ENCODE measurements around the gene DOC2B. TPM values are rescaled to one million over a fixed set of nuclear protein-coding genes. Genes with fewer than 3 reads are reported as not detected.
"Not testable (repeated sequence)": the region's sequence is repeated elsewhere in the genome, so short reads cannot be mapped to it uniquely, and the experiment has no call there.

DOC2B gene
- polyA plus RNA-seq, 3 donors = 0.02 to 0.19 TPM; not detected in 1

- intact Hi-C loops (cut with micrococcal nuclease) = loop anchor here in 1 of 2 donors (10.0 kb wide), 1 partner anchor 1198 kb away; no protein-coding TSS in a partner anchor
- WGBS (ENCODE audit: insufficient coverage) = 86% methylated on average over 23 of the region's 24 CpGs
- no peaks in the 10 kb centered on the region for H3K9me3 ChIP-seq (replicated peaks in 1 of 2; ENCODE audit: control insufficient read depth in 1 of 2, insufficient read depth in 1 of 2, low read length in 2 of 2)
- no peak overlapping the region for H2AFZ ChIP-seq (ENCODE audit: insufficient read depth, low read depth, low read length, poor library complexity, severe bottlenecking)
- H3K27me3 Mint-ChIP-seq (ENCODE audit: low read depth in 3 of 3) = peaks cover 4 to 11% (median 8%) of the 10 kb centered on the region in 3 donors
- TF ChIP-seq CTCF (IDR thresholded peaks at IDR 0.05) = no peak
- H3K9me3 Mint-ChIP-seq = peaks cover 0 to 5% (median 3%) of the 10 kb centered on the region in 7 donors
- no peak overlapping the region for H3K27ac ChIP-seq (ENCODE audit: low read depth in 1 of 2, low read length in 2 of 2)
- H3K4me1 ChIP-seq (ENCODE audit: control insufficient read depth in 1 of 2, insufficient read depth in 2 of 2, low read length in 2 of 2) = no peaks in the 10 kb centered on the region
- DNase-seq = no peak
- no peak overlapping the region for H3K27ac Mint-ChIP-seq
- no peaks in the 10 kb centered on the region for H4K20me1 ChIP-seq (ENCODE audit: insufficient read depth, low read length)
- H3K79me2 ChIP-seq (ENCODE audit: insufficient read depth, low read length) = no peaks in the 10 kb centered on the region
- H3K27me3 ChIP-seq (ENCODE audit: control insufficient read depth in 2 of 2, insufficient read depth in 2 of 2, low read length in 2 of 2) = no peaks in the 10 kb centered on the region
- no peaks in the 10 kb centered on the region for H3K36me3 ChIP-seq (replicated peaks in 1 of 2; ENCODE audit: control insufficient read depth in 1 of 2, insufficient read depth in 2 of 2, low read length in 2 of 2)
- H3K36me3 Mint-ChIP-seq = no peaks in the 10 kb centered on the region
- H3K4me3 Mint-ChIP-seq = no peak overlapping the region
- no peaks in the 10 kb centered on the region for H3K4me1 Mint-ChIP-seq
- H3K4me3 ChIP-seq (replicated peaks in 1 of 3; ENCODE audit: low read depth in 2 of 3, low read length in 3 of 3) = no peak overlapping the region
- no peak overlapping the region for H3K9ac ChIP-seq (ENCODE audit: insufficient read depth, low read length, poor library complexity, severe bottlenecking)
- H3K4me2 ChIP-seq (replicated peaks; ENCODE audit: extremely low read depth, low read length, poor library complexity, severe bottlenecking) = no peak overlapping the region
Observed at GRCh38 chr17:226108-227077, 44.9 kb upstream of the DOC2B start.

DNA sequence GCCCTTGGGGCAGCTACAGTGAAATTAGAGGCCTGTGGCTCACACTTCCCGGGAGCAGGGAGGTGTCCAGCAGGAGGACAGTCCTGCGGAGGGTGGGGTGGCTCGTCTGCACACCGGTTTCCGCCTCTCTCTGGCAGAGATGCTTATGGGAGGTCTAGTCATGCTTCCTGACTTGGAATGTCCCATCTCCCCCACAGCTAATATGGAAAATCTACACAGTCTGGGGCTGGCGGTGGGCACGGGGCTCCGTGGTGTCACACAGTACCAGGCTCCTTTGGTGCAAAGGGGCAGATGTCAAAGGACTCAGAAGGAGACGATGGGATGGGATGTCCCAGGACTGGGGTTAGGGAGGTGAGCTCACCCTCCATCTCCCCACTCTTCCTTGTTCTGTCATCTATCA is 44.1 kb upstream of the DOC2B start:
- TF ChIP-seq CTCF (IDR thresholded peaks at IDR 0.05) = no peak
- no peak overlapping the region for H3K4me3 ChIP-seq (replicated peaks in 1 of 3; ENCODE audit: low read depth in 2 of 3, low read length in 3 of 3)
- intact Hi-C loops (cut with micrococcal nuclease) = loop anchor here in 1 of 2 donors (10.0 kb wide), 1 partner anchor 1199 kb away; no protein-coding TSS in a partner anchor
- no peak overlapping the region for H3K27ac ChIP-seq (ENCODE audit: low read depth in 1 of 2, low read length in 2 of 2)
- no peaks in the 10 kb centered on the region for H3K4me1 ChIP-seq (ENCODE audit: control insufficient read depth in 1 of 2, insufficient read depth in 2 of 2, low read length in 2 of 2)
- H3K27me3 ChIP-seq (ENCODE audit: control insufficient read depth in 2 of 2, insufficient read depth in 2 of 2, low read length in 2 of 2) = no peaks in the 10 kb centered on the region
- no peaks in the 10 kb centered on the region for H3K9me3 ChIP-seq (replicated peaks in 1 of 2; ENCODE audit: control insufficient read depth in 1 of 2, insufficient read depth in 1 of 2, low read length in 2 of 2)
- Mint-ChIP-seq H3K27ac (no peak overlapping the region), H3K36me3 (no peaks in the 10 kb centered on the region), H3K4me1 (no peaks in the 10 kb centered on the region), H3K4me3 (no peak overlapping the region), H3K9me3 (peaks cover 0 to 5% (median 1%) of the 10 kb centered on the region in 7 donors), H3K27me3 (ENCODE audit: low read depth in 3 of 3) (peaks cover 4 to 11% (median 8%) of the 10 kb centered on the region in 3 donors)
- H3K9ac ChIP-seq (ENCODE audit: insufficient read depth, low read length, poor library complexity, severe bottlenecking) = no peak overlapping the region
- H3K79me2 ChIP-seq (ENCODE audit: insufficient read depth, low read length) = no peaks in the 10 kb centered on the region
- H4K20me1 ChIP-seq (ENCODE audit: insufficient read depth, low read length) = no peaks in the 10 kb centered on the region
- H3K4me2 ChIP-seq (replicated peaks; ENCODE audit: extremely low read depth, low read length, poor library complexity, severe bottlenecking) = no peak overlapping the region
- no peaks in the 10 kb centered on the region for H3K36me3 ChIP-seq (replicated peaks in 1 of 2; ENCODE audit: control insufficient read depth in 1 of 2, insufficient read depth in 2 of 2, low read length in 2 of 2)
- H2AFZ ChIP-seq (ENCODE audit: insufficient read depth, low read depth, low read length, poor library complexity, severe bottlenecking) = no peak overlapping the region
- DNase-seq = no peak
- 75% methylated on average over 1 of the region's 9 CpGs for WGBS (ENCODE audit: insufficient coverage)

DNA sequence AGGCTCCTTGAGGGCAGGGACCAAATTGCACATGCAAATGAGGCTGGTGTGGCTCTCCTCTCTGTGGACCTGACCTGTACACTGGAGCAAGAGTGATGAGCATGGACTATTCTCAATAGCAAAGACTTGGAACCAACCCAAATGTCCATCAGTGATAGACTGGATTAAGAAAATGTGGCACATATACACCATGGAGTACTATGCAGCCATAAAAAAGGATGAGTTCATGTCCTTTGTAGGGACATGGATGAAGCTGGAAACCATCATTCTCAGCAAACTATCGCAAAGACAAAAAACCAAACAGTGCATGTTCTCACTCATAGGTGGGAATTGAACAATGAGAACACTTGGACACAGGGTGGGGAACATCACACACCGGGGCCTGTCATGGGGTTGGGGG is 43.1 kb upstream of the DOC2B start:
- not testable (repeated sequence) for H3K27me3 Mint-ChIP-seq (ENCODE audit: low read depth in 3 of 3); H3K4me3 ChIP-seq (replicated peaks in 1 of 3; ENCODE audit: low read depth in 2 of 3, low read length in 3 of 3); H2AFZ ChIP-seq (ENCODE audit: insufficient read depth, low read depth, low read length, poor library complexity, severe bottlenecking); H4K20me1 ChIP-seq (ENCODE audit: insufficient read depth, low read length); H3K9ac ChIP-seq (ENCODE audit: insufficient read depth, low read length, poor library complexity, severe bottlenecking); H3K27ac Mint-ChIP-seq; H3K4me3 Mint-ChIP-seq; H3K79me2 ChIP-seq (ENCODE audit: insufficient read depth, low read length); H3K36me3 Mint-ChIP-seq; H3K36me3 ChIP-seq (replicated peaks in 1 of 2; ENCODE audit: control insufficient read depth in 1 of 2, insufficient read depth in 2 of 2, low read length in 2 of 2); H3K27ac ChIP-seq (ENCODE audit: low read depth in 1 of 2, low read length in 2 of 2); H3K4me1 Mint-ChIP-seq; H3K4me2 ChIP-seq (replicated peaks; ENCODE audit: extremely low read depth, low read length, poor library complexity, severe bottlenecking); DNase-seq; H3K27me3 ChIP-seq (ENCODE audit: control insufficient read depth in 2 of 2, insufficient read depth in 2 of 2, low read length in 2 of 2); H3K9me3 ChIP-seq (replicated peaks in 1 of 2; ENCODE audit: control insufficient read depth in 1 of 2, insufficient read depth in 1 of 2, low read length in 2 of 2); H3K9me3 Mint-ChIP-seq; H3K4me1 ChIP-seq (ENCODE audit: control insufficient read depth in 1 of 2, insufficient read depth in 2 of 2, low read length in 2 of 2)
- intact Hi-C loops (cut with micrococcal nuclease) = loop anchor here in 1 of 2 donors (10.0 kb wide), 1 partner anchor 1200 kb away; no protein-coding TSS in a partner anchor
- no CpG with 5 or more reads among the region's 2 CpGs for WGBS (ENCODE audit: insufficient coverage)
